Epithelial cell of proximal tubule (primary cell): ENCODE results near the gene MCF2L. TPM values are rescaled to one million over a fixed set of nuclear protein-coding genes. Genes with fewer than 3 reads are reported as not detected.

ENCODE experiments used
- DNase-seq: peaks from one replicate; pipeline ENCODE4 v3.0.0-alpha.2; 2011; ENCODE audit warnings: low read depth
- H3K4me3 ChIP-seq: 2 replicates; pipeline ENCODE4 v1.5.1; 2011; ENCODE audit warnings: low read depth, mild to moderate bottlenecking, low read length
- total RNA-seq: library from RNA; depleted of rRNA; stranded (reverse); fragments of >200 nt; gene quantifications from 2 replicates; pipeline ENCODE4 v1.2.3, GENCODE V29; 2015
- TF ChIP-seq, protein P1 (sequence below): conservative IDR thresholded peaks from 2 replicates; pipeline ENCODE4 v1.5.1; 2012; ENCODE audit warnings: low read depth, mild to moderate bottlenecking, low read length

MCF2L gene
- total RNA-seq, 1 donor from 2014 or later: 10.8 TPM

GRCh38 chr13:113087923-113088690 is 119.1 kb downstream of the MCF2L start:
- H3K4me3 ChIP-seq: no peak overlapping the region
- TF ChIP-seq, protein P1, sequence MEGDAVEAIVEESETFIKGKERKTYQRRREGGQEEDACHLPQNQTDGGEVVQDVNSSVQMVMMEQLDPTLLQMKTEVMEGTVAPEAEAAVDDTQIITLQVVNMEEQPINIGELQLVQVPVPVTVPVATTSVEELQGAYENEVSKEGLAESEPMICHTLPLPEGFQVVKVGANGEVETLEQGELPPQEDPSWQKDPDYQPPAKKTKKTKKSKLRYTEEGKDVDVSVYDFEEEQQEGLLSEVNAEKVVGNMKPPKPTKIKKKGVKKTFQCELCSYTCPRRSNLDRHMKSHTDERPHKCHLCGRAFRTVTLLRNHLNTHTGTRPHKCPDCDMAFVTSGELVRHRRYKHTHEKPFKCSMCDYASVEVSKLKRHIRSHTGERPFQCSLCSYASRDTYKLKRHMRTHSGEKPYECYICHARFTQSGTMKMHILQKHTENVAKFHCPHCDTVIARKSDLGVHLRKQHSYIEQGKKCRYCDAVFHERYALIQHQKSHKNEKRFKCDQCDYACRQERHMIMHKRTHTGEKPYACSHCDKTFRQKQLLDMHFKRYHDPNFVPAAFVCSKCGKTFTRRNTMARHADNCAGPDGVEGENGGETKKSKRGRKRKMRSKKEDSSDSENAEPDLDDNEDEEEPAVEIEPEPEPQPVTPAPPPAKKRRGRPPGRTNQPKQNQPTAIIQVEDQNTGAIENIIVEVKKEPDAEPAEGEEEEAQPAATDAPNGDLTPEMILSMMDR: no peak
- no peak for DNase-seq

DNA sequence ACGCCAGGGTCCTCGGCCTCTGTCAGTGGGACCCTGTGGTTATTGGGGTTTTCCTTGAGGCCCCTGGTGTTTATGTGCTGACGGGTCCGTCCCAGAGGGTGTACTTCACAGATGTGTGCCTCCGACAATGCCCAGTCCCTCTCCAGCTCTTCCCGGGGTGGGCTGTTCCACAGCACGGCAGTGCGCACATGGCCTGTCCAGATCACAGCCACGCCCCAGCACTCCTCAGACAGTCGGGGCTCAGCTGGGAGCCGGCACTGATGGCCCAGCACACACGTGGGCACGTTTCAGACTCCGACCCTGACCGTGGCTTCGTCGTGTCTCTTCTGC is 119.6 kb downstream of the MCF2L start:
- TF ChIP-seq, protein P1: no peak
- no peak overlapping the region for H3K4me3 ChIP-seq
- DNase-seq: no peak

DNA sequence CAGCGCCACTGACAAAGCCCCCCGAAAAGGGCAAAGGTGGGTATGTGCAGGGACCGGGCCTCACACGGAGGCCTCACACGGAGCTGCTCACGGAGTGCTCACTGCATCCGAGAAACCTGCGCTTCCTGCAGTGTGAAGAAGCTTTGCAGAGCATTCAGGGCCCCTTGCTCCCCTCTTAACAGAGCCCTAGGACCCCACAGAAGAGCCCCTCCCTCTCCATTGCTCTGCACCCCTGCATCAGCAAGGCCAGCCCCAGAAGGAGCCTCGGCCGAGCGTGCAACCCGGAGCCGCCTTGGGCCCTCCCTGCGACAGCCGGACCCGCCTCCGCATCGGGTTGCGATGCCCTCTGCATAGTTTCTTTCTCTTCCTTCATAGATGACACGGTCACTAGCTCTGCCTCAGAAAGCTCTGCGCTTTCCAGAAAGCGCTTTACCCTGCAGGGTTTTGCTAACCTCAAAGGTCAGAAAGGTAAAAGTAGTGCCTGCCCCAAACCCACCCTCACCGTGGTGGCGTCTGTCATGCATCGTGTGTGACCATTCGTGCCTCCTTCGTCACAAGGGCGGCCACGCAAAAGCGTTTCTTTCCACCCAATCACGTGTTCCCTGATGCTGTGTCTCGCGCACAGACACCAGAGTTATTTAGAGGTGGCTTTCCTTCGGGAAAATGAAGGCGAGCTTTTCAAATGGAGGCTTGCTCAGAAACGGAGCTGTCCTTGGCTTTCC is 120.8 kb downstream of the MCF2L start:
- H3K4me3 ChIP-seq: no peak overlapping the region
- no peak for DNase-seq
- TF ChIP-seq, protein P1: no peak

GRCh38 chr13:113090415-113090770 is 121.4 kb downstream of the MCF2L start:
- H3K4me3 ChIP-seq: no peak overlapping the region
- no peak for DNase-seq
- TF ChIP-seq, protein P1: no peak

GRCh38 chr13:113090806-113091205 is 121.8 kb downstream of the MCF2L start:
- TF ChIP-seq, protein P1: no peak
- no peak overlapping the region for H3K4me3 ChIP-seq
- no peak for DNase-seq

GRCh38 chr13:113091211-113091771 is 122.3 kb downstream of the MCF2L start:
- TF ChIP-seq, protein P1: no peak
- no peak for DNase-seq
- no peak overlapping the region for H3K4me3 ChIP-seq
